Sigmoid colon (tissue), 7 donors: ENCODE data around the gene TTC21B. TPM values are rescaled to one million over a fixed set of nuclear protein-coding genes. Genes with fewer than 3 reads are reported as not detected.

Experiments
- DNase-seq: peaks from one replicate; pipeline ENCODE4 v3.0.0-alpha.2; 2019
- H3K27ac ChIP-seq, 4 donors: fragments of 200-600 bp; sonication (generic); one replicate each; pipeline ENCODE4 v1.5.1; 2016 to 2019; ENCODE audit warnings: mild to moderate bottlenecking in 1 of 4
- H3K27me3 ChIP-seq, 3 donors: fragments of 200-600 bp; sonication (generic); one replicate each; pipeline ENCODE4 v1.5.1; 2019; ENCODE audit warnings: mild to moderate bottlenecking in 1 of 3
- H3K36me3 ChIP-seq, 4 donors: fragments of 200-600 bp; sonication (generic); one replicate each; pipeline ENCODE4 v1.5.1; 2016 to 2019
- H3K4me1 ChIP-seq, 4 donors: fragments of 200-600 bp; sonication (generic); one replicate each; pipeline ENCODE4 v1.5.1; 2017 to 2019
- H3K4me3 ChIP-seq, 4 donors: fragments of 200-600 bp; sonication (generic); one replicate each; pipeline ENCODE4 v1.5.1; 2017 to 2019; ENCODE audit warnings: mild to moderate bottlenecking in 2 of 4, moderate library complexity in 1 of 4
- H3K9me3 ChIP-seq, 4 donors: fragments of 200-600 bp in 3 of 4; sonication (generic) in 3 of 4; one replicate each; pipeline versions ENCODE4 v1.5.1 to v1.6.1; 2013 to 2019
- CTCF ChIP-seq, 4 experiments: fragments of 450-650 bp in 3 of 4; fragments of 200-600 bp in 1 of 4; IDR thresholded peaks; one replicate each; pipeline ENCODE4 v1.5.1; 2016 to 2019; ENCODE audit warnings: antibody characterized with exemption in 4 of 4, mild to moderate bottlenecking in 3 of 4, moderate library complexity in 2 of 4
- EP300 ChIP-seq, 4 donors: sonication (generic); formaldehyde crosslinking; IDR thresholded peaks; one replicate each; pipeline ENCODE4 v1.6.1; 2017; ENCODE audit warnings: antibody characterized with exemption in 4 of 4
- POLR2A ChIP-seq, 2 donors: fragments of 450-650 bp; IDR thresholded peaks; one replicate each; pipeline ENCODE4 v1.6.1; 2016; ENCODE audit warnings: antibody characterized with exemption in 2 of 2, mild to moderate bottlenecking in 2 of 2, moderate library complexity in 2 of 2
- POLR2AphosphoS5 ChIP-seq, 4 donors: sonication (generic); formaldehyde crosslinking; IDR thresholded peaks; one replicate each; pipeline ENCODE4 v1.6.1; 2017; ENCODE audit warnings: antibody characterized with exemption in 4 of 4
- WGBS, 2 donors: extraction: QIAGEN DNeasy Blood & Tissue Kit; methylation state at CpG; one replicate each; pipeline ENCODE4 v1.1.7; 2013; 5-methylcytosine and 5-hydroxymethylcytosine counted together
- intact Hi-C: fragments of 100-400 bp; cut with DNase I; formaldehyde crosslinking; loops from one replicate; pipeline ENCODE4 v1.15.1; 2023
- polyA plus RNA-seq, 3 donors: library from polyadenylated mRNA; stranded (reverse); fragments of 200-250 nt; gene quantifications; one replicate each; pipeline ENCODE4 v1.2.3, GENCODE V29; 2013
- total RNA-seq, 4 donors: library from RNA; depleted of rRNA; stranded (reverse); fragments of >200 nt; gene quantifications; one replicate each; pipeline ENCODE4 v1.1.0, GENCODE V29; 2016
- donor health status: healthy with polysubstance abuse.
- donor health status: Bipolar disorder and iron deficiency.
- donor health status: healthy.

Gene TTC21B
- total and polyA plus RNA-seq, 7 donors = 2.4 to 33.5 (median 15.6) TPM

GRCh38 chr2:165852394-165852793 lies 101.2 kb downstream of the TTC21B start:
- Histone ChIP-seq H3K4me3 (no peak overlapping the region), H3K27me3 (no peaks in the 10 kb centered on the region), H3K27ac (no peak overlapping the region), H3K4me1 (no peaks in the 10 kb centered on the region), H3K9me3 (peaks cover 0 to 14% (median 1%) of the 10 kb centered on the region in 4 donors), H3K36me3 (no peaks in the 10 kb centered on the region)
- DNase-seq = no peak
- intact Hi-C loops = no loop called here
- TF ChIP-seq POLR2AphosphoS5 (IDR thresholded peaks at IDR 0.05) = no peak
- no peak for TF ChIP-seq POLR2A (IDR thresholded peaks at IDR 0.05)
- no peak for TF ChIP-seq CTCF (IDR thresholded peaks at IDR 0.05)
- TF ChIP-seq EP300 (IDR thresholded peaks at IDR 0.05) = no peak

- Histone ChIP-seq H3K4me1 (no peaks in the 10 kb centered on the region), H3K36me3 (no peaks in the 10 kb centered on the region), H3K4me3 (no peak overlapping the region), H3K27me3 (no peaks in the 10 kb centered on the region), H3K27ac (no peak overlapping the region), H3K9me3 (peaks cover 0 to 3% (median 0%) of the 10 kb centered on the region in 4 donors)
- no peak for DNase-seq
- TF ChIP-seq POLR2A (IDR thresholded peaks at IDR 0.05) (no peak), EP300 (IDR thresholded peaks at IDR 0.05) (no peak), POLR2AphosphoS5 (IDR thresholded peaks at IDR 0.05) (no peak), CTCF (IDR thresholded peaks at IDR 0.05) (no peak)
- intact Hi-C loops = no loop called here
- 63 to 76% methylated on average over 2 of the region's 2 CpGs for WGBS, 2 donors
Measured at GRCh38 chr2:165847001-165847400, 106.6 kb downstream of the TTC21B start.

GRCh38 chr2:165846056-165846455 lies 107.5 kb downstream of the TTC21B start:
- H3K27ac ChIP-seq = no peak overlapping the region
- peaks cover 0 to 2% (median 0%) of the 10 kb centered on the region in 4 donors for H3K9me3 ChIP-seq
- no peaks in the 10 kb centered on the region for H3K36me3 ChIP-seq
- no peaks in the 10 kb centered on the region for H3K4me1 ChIP-seq
- no peak for TF ChIP-seq EP300 (IDR thresholded peaks at IDR 0.05)
- no peak for TF ChIP-seq POLR2AphosphoS5 (IDR thresholded peaks at IDR 0.05)
- no peak for TF ChIP-seq POLR2A (IDR thresholded peaks at IDR 0.05)
- no peak overlapping the region for H3K4me3 ChIP-seq
- 92 to 94% methylated on average over 7 of the region's 7 CpGs for WGBS, 2 donors
- intact Hi-C loops = no loop called here
- H3K27me3 ChIP-seq = no peaks in the 10 kb centered on the region
- no peak for DNase-seq

GRCh38 chr2:165844216-165844615 lies 109.4 kb downstream of the TTC21B start:
- no peaks in the 10 kb centered on the region for H3K9me3 ChIP-seq
- no peak overlapping the region for H3K27ac ChIP-seq
- H3K4me3 ChIP-seq = no peak overlapping the region
- TF ChIP-seq POLR2A (IDR thresholded peaks at IDR 0.05) = no peak
- no peak for TF ChIP-seq EP300 (IDR thresholded peaks at IDR 0.05)
- TF ChIP-seq CTCF (IDR thresholded peaks at IDR 0.05) = no peak
- no peak for TF ChIP-seq POLR2AphosphoS5 (IDR thresholded peaks at IDR 0.05)
- H3K4me1 ChIP-seq = no peaks in the 10 kb centered on the region
- no peaks in the 10 kb centered on the region for H3K36me3 ChIP-seq
- intact Hi-C loops = no loop called here
- DNase-seq = no peak
- H3K27me3 ChIP-seq = no peaks in the 10 kb centered on the region
- WGBS, 2 donors = 68 to 78% methylated on average over 2 of the region's 2 CpGs

GRCh38 chr2:165843351-165843750 lies 110.2 kb downstream of the TTC21B start:
- intact Hi-C loops = no loop called here
- H3K4me3 ChIP-seq = no peak overlapping the region

More at GRCh38 chr2:165843351-165843750, 110.2 kb downstream of the TTC21B start:
- Histone ChIP-seq H3K36me3 (no peaks in the 10 kb centered on the region), H3K27ac (no peak overlapping the region), H3K9me3 (no peaks in the 10 kb centered on the region), H3K27me3 (no peaks in the 10 kb centered on the region), H3K4me1 (no peaks in the 10 kb centered on the region)
- DNase-seq = no peak
- TF ChIP-seq CTCF (IDR thresholded peaks at IDR 0.05) = no peak
- no peak for TF ChIP-seq POLR2AphosphoS5 (IDR thresholded peaks at IDR 0.05)
- TF ChIP-seq EP300 (IDR thresholded peaks at IDR 0.05) = no peak
- TF ChIP-seq POLR2A (IDR thresholded peaks at IDR 0.05) = no peak
- 88 to 91% methylated on average over 1 of the region's 1 CpG for WGBS, 2 donors
